Measurements from ENCODE around the gene CCDC68. TPM values are rescaled to one million over a fixed set of nuclear protein-coding genes. Genes with fewer than 3 reads are reported as not detected.

Gene CCDC68
- 0.58 TPM for total RNA-seq
- 1 to 10 TPM in 1 of 8 donors, under 1 TPM in 7; 0.39 to 3.3 (median 0.61) TPM for polyA plus RNA-seq (ENCODE audit: insufficient read depth in 1 of 8, insufficient read length in 8 of 8, low replicate concordance in 1 of 8)
- long read RNA-seq, donor 1, full-length matches to known transcripts: 1 of 1 reads
- long read RNA-seq, donor 1, partial matches to known transcripts: 0 of 1 reads
- long read RNA-seq, donor 1, other reads (novel, unspliced or antisense): 0 of 1 reads
- long read RNA-seq, donor 2: 0 reads
- long read RNA-seq, donor 3, full-length matches to known transcripts: 1 of 1 reads
- long read RNA-seq, donor 3, partial matches to known transcripts: 0 of 1 reads
- long read RNA-seq, donor 3, other reads (novel, unspliced or antisense): 0 of 1 reads
- long read RNA-seq, donor 4: 0 reads
- long read RNA-seq, donor 5: 0 reads
- long read RNA-seq, donor 6: 0 reads
- long read RNA-seq, donor 7: 0 reads
- long read RNA-seq, donor 8: 0 reads
- long read RNA-seq, donor 9: 0 reads
- long read RNA-seq, donor 10, full-length matches to known transcripts: 1 of 1 reads
- long read RNA-seq, donor 10, partial matches to known transcripts: 0 of 1 reads
- long read RNA-seq, donor 10, other reads (novel, unspliced or antisense): 0 of 1 reads
- long read RNA-seq, donor 11: 0 reads

DNA sequence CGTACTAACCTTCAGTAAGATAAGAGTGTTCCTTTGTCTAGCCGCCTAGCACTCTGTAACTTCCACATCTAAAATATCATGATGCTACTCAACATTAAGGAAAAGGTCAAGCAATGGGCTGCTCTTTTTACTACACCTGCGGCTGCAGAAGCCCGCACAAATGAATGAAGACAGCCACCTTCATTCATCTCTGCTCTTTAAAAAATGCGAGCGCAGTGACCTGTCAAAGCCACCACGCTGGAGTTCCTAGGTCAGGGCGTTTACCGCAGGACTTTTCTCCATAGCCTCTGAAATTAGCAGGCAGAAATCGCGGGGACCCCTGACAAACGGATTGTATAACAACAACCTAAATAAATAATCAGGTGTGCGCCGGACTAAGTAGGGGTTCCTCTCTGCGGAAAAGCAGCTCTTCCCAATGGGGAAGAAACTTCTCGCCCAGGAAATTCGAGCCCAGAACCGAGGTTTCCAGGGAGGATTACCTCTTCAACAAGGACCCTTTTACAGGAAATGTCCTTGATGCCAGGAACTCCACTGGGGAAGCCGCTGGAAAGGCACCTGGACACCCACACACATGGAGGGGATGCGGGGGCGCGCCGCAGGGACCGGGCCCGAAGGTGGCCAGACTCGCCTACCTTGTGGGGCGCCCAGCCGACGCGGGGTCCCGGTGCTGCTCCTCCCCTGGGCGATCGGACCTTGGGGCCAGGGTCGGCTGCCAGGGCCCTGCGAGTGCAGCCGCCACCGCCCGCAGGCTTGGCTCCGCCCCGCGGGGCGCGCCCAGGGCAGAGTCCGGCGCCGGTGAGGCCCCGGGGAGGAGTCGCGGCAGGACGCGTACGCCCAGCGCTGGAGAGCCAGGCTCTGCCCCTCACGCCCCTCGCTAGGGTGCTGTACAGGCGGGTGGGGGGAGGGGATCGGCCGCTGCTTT lies at the start of gene CCDC68:
Gene CCDC68 (minus strand): TSS at position 758 of the 922 bp plus-strand sequence. CDS start 16,670 bp downstream, outside the sequence.
- H3K27ac ChIP-seq (ENCODE audit: low read length): no peak within 1 kb of the TSS
- peak within 1 kb of the TSS; percentile 21 for H3K4me3 ChIP-seq (ENCODE audit: low read length)
- DNase-seq: no peak

DNA sequence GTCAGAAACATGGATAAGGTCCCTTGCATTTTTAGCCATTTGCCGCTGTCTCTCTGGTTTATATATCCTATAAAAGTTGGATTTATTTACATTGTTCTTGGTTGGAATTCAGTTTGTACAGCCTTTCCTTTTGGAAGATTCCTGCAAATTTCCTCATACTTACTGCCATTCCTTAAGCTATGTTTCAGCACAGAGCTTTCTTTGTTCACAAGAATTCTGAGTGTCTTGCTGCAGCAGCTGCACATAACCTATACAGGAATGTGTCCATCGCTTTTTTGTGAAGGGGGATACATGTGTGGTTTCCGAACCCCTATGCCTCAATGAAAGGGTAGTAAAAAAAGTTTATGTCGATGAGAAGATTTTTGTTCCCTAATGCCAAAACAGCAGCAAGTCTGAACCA lies 48.3 kb upstream of the CCDC68 start:
- no peak overlapping the region for H3K4me3 ChIP-seq (ENCODE audit: low read length)
- no peak overlapping the region for H3K27ac ChIP-seq (ENCODE audit: low read length)
- H3K36me3 ChIP-seq (ENCODE audit: control insufficient read depth, insufficient read depth, low read length): no peaks in the 10 kb centered on the region
- H3K4me1 ChIP-seq (ENCODE audit: control insufficient read depth, insufficient read depth, low read length): no peaks in the 10 kb centered on the region
- H3K27me3 ChIP-seq (ENCODE audit: control insufficient read depth, insufficient read depth, low read length): no peaks in the 10 kb centered on the region
- H3K9me3 ChIP-seq (replicated peaks; ENCODE audit: control insufficient read depth, low read depth, low read length): no peaks in the 10 kb centered on the region
- no peak for DNase-seq
- 60% methylated on average over 2 of the region's 4 CpGs for WGBS (ENCODE audit: insufficient coverage)

More for the DNA sequence above, at the start of gene CCDC68:
- peaks cover 2% of the 10 kb centered on the region for H3K4me1 ChIP-seq (ENCODE audit: control insufficient read depth, insufficient read depth, low read length)
- 6% methylated on average over 29 of the region's 58 CpGs for WGBS (ENCODE audit: insufficient coverage)
- no peaks in the 10 kb centered on the region for H3K9me3 ChIP-seq (replicated peaks; ENCODE audit: control insufficient read depth, low read depth, low read length)
- H3K36me3 ChIP-seq (ENCODE audit: control insufficient read depth, insufficient read depth, low read length): no peaks in the 10 kb centered on the region
- H3K27me3 ChIP-seq (ENCODE audit: control insufficient read depth, insufficient read depth, low read length): peaks cover 12% of the 10 kb centered on the region

DNA sequence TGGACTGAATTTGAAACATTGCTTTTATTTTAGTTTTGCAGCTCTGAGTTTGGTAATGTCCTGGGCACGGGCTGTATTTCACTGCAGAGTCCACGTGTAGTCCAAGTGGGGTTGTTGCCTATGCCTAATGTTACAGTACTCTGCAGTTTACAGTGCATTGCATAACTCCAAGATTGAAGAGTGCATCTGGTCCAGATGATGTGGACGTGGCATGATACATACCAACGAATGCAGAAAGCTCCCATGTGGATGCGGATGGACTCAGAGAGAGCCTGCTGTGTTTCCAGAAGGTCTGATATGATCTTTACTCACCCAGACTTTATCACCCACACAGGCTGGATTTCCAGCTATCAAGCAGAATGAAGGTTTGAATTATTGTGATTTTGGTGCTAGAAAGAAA lies 44.4 kb upstream of the CCDC68 start:
- Histone ChIP-seq H3K27ac (ENCODE audit: low read length) (no peak overlapping the region), H3K36me3 (ENCODE audit: control insufficient read depth, insufficient read depth, low read length) (no peaks in the 10 kb centered on the region), H3K27me3 (ENCODE audit: control insufficient read depth, insufficient read depth, low read length) (no peaks in the 10 kb centered on the region), H3K4me3 (ENCODE audit: low read length) (no peak overlapping the region), H3K4me1 (ENCODE audit: control insufficient read depth, insufficient read depth, low read length) (no peaks in the 10 kb centered on the region), H3K9me3 (replicated peaks; ENCODE audit: control insufficient read depth, low read depth, low read length) (no peaks in the 10 kb centered on the region)
- 68% methylated on average over 4 of the region's 5 CpGs for WGBS (ENCODE audit: insufficient coverage)
- DNase-seq: no peak

DNA sequence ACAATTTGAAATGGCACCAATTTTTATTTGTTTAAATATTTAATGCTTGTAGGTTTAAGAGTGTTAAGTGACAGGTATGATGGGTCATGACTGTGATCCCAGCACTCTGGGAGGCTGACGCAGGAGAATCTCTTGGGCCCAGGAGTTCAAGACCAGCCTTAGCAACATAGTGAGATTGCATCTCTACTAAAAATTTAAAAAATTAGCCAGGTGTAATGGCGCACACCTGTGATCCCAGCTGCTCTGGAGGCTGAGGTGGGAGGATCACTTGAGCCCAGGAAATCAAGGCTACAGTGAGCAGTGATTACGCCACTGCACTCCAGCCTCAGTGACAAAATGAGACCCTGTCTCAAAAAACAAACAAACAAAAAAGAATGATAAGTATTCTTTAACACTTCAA lies 43.0 kb upstream of the CCDC68 start:
- no peaks in the 10 kb centered on the region for H3K9me3 ChIP-seq (replicated peaks; ENCODE audit: control insufficient read depth, low read depth, low read length)
- no CpG with 5 or more reads among the region's 3 CpGs for WGBS (ENCODE audit: insufficient coverage)
- H3K4me1 ChIP-seq (ENCODE audit: control insufficient read depth, insufficient read depth, low read length): no peaks in the 10 kb centered on the region
- no peak for DNase-seq
- no peak overlapping the region for H3K4me3 ChIP-seq (ENCODE audit: low read length)
- H3K27ac ChIP-seq (ENCODE audit: low read length): no peak overlapping the region
- H3K27me3 ChIP-seq (ENCODE audit: control insufficient read depth, insufficient read depth, low read length): no peaks in the 10 kb centered on the region
- H3K36me3 ChIP-seq (ENCODE audit: control insufficient read depth, insufficient read depth, low read length): no peaks in the 10 kb centered on the region

GRCh38 chr18:55001394-55002024 lies 42.2 kb upstream of the CCDC68 start:
- Histone ChIP-seq H3K4me3 (ENCODE audit: low read length) (no peak overlapping the region), H3K9me3 (replicated peaks; ENCODE audit: control insufficient read depth, low read depth, low read length) (no peaks in the 10 kb centered on the region), H3K4me1 (ENCODE audit: control insufficient read depth, insufficient read depth, low read length) (no peaks in the 10 kb centered on the region), H3K27ac (ENCODE audit: low read length) (no peak overlapping the region), H3K36me3 (ENCODE audit: control insufficient read depth, insufficient read depth, low read length) (no peaks in the 10 kb centered on the region), H3K27me3 (ENCODE audit: control insufficient read depth, insufficient read depth, low read length) (no peaks in the 10 kb centered on the region)
- DNase-seq: no peak
- WGBS (ENCODE audit: insufficient coverage): 76% methylated on average over 4 of the region's 6 CpGs

- Histone ChIP-seq H3K27me3 (ENCODE audit: control insufficient read depth, insufficient read depth, low read length) (no peaks in the 10 kb centered on the region), H3K27ac (ENCODE audit: low read length) (no peak overlapping the region), H3K4me1 (ENCODE audit: control insufficient read depth, insufficient read depth, low read length) (no peaks in the 10 kb centered on the region), H3K36me3 (ENCODE audit: control insufficient read depth, insufficient read depth, low read length) (no peaks in the 10 kb centered on the region), H3K9me3 (replicated peaks; ENCODE audit: control insufficient read depth, low read depth, low read length) (no peaks in the 10 kb centered on the region), H3K4me3 (ENCODE audit: low read length) (no peak overlapping the region)
- no peak for DNase-seq
- WGBS (ENCODE audit: insufficient coverage): 65% methylated on average over 2 of the region's 5 CpGs
These were observed 41.3 kb upstream of the CCDC68 start for GRCh38 chr18:55000529-55000928.

DNA sequence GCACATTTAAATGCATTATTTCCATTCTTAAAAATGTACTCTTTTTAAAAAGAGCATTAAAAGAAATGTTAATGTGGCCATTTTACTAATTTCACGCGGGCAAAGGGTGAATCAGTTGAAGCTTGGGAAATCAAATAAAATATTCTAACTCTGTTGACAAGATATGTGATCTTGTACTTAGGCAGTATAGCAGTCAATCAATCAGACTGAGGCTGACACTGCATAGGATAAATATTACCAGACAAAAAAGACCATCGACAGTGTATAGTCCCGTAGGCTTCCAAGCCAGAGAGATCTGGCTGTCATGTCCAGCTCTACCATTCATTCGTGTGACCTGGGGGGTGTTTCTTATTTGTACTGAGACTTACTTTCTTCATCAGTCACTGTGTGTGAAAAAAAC lies 39.8 kb upstream of the CCDC68 start:
- Histone ChIP-seq H3K4me3 (ENCODE audit: low read length) (no peak overlapping the region), H3K4me1 (ENCODE audit: control insufficient read depth, insufficient read depth, low read length) (no peaks in the 10 kb centered on the region), H3K36me3 (ENCODE audit: control insufficient read depth, insufficient read depth, low read length) (no peaks in the 10 kb centered on the region), H3K9me3 (replicated peaks; ENCODE audit: control insufficient read depth, low read depth, low read length) (no peaks in the 10 kb centered on the region), H3K27me3 (ENCODE audit: control insufficient read depth, insufficient read depth, low read length) (no peaks in the 10 kb centered on the region), H3K27ac (ENCODE audit: low read length) (no peak overlapping the region)
- WGBS (ENCODE audit: insufficient coverage): no CpG with 5 or more reads among the region's 5 CpGs
- DNase-seq: no peak

DNA sequence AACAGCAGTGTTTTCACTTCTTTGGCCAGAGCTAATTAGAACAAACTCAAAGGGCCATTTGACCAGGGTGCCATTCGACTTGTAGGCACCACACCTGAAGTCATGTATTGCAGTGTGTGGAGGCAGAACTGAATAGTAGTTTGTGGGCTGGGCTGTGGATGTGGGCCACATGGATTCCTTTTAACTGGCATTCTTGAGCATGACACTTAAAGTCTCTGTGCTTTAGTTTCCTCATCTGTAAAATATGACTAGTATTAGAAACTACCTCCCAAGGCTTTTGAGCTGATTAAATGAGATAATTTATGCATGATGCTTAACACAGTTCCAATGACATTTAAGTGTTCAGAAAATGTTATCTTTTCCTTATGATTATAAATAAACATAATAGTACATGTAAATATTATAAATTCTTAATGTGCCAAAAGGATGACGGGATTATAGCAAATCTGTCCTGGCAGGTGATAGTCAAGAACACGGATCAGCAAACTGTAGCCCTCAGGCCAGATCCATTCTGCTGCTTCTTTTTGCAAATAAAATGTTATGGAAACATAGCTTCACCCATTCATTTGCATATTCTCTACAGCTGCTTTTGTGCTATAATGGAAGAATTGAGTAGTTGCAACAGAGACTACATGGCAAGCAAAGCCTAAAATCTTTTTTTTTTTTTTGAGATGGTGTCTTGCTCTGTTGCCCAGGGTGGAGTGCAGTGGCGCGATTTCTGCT lies 36.3 kb upstream of the CCDC68 start:
- Histone ChIP-seq H3K4me3 (ENCODE audit: low read length) (no peak overlapping the region), H3K27me3 (ENCODE audit: control insufficient read depth, insufficient read depth, low read length) (no peaks in the 10 kb centered on the region), H3K4me1 (ENCODE audit: control insufficient read depth, insufficient read depth, low read length) (no peaks in the 10 kb centered on the region), H3K9me3 (replicated peaks; ENCODE audit: control insufficient read depth, low read depth, low read length) (no peaks in the 10 kb centered on the region), H3K36me3 (ENCODE audit: control insufficient read depth, insufficient read depth, low read length) (no peaks in the 10 kb centered on the region), H3K27ac (ENCODE audit: low read length) (no peak overlapping the region)
- DNase-seq: no peak
- WGBS (ENCODE audit: insufficient coverage): no CpG with 5 or more reads among the region's 5 CpGs

- Histone ChIP-seq H3K36me3 (ENCODE audit: control insufficient read depth, insufficient read depth, low read length) (no peaks in the 10 kb centered on the region), H3K27me3 (ENCODE audit: control insufficient read depth, insufficient read depth, low read length) (no peaks in the 10 kb centered on the region), H3K27ac (ENCODE audit: low read length) (no peak overlapping the region), H3K9me3 (replicated peaks; ENCODE audit: control insufficient read depth, low read depth, low read length) (no peaks in the 10 kb centered on the region), H3K4me3 (ENCODE audit: low read length) (no peak overlapping the region), H3K4me1 (ENCODE audit: control insufficient read depth, insufficient read depth, low read length) (no peaks in the 10 kb centered on the region)
- peak; percentile 78 for DNase-seq
- no CpG with 5 or more reads among the region's 4 CpGs for whole genome bisulfite sequencing (ENCODE audit: insufficient coverage)
These were observed 32.7 kb upstream of the CCDC68 start for GRCh38 chr18:54991981-54992380.

Data from muscle of leg (tissue), 16 donors.